GM19193 (cell line): ENCODE measurements around the gene ADGRD1.

Source experiments
- POLR2A ChIP-seq: IDR thresholded peaks from 4 replicates; pipeline ENCODE4 v1.6.1; 2011; ENCODE audit not compliant: insufficient read depth, insufficient read length; ENCODE audit errors: extremely low read depth

ADGRD1 gene

DNA sequence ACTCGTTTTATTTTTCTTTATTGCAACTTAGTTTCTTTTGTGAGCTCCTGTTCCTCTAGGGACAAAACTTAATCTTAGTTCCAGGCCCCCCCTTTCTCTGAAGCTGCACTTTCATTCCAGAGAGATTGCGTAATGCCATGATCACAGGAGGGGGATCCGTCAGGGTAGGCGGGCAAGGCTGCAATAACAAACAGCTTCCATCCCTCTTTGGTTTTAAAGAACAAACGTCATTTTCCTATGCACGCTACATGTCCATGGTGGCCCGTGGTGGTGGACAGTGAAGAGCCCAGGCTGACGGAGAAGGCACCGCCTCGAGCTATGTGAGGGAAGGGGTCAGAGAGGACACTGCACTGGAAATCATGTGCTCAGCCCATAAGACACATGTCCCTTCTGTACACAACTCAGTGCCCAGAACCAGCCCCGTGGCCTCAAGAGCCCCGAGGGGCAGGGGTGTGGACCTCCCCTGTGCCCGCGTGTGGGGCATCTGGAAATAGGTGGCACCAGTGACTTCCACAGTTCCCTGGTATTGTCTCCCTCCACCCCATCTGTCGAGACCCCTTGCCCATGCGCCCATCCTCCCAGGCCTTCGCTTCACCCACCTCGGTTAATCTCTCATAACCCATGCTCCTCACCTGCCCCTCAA lies 161.4 kb downstream of the ADGRD1 start:
- TF ChIP-seq POLR2A, result no peak

DNA sequence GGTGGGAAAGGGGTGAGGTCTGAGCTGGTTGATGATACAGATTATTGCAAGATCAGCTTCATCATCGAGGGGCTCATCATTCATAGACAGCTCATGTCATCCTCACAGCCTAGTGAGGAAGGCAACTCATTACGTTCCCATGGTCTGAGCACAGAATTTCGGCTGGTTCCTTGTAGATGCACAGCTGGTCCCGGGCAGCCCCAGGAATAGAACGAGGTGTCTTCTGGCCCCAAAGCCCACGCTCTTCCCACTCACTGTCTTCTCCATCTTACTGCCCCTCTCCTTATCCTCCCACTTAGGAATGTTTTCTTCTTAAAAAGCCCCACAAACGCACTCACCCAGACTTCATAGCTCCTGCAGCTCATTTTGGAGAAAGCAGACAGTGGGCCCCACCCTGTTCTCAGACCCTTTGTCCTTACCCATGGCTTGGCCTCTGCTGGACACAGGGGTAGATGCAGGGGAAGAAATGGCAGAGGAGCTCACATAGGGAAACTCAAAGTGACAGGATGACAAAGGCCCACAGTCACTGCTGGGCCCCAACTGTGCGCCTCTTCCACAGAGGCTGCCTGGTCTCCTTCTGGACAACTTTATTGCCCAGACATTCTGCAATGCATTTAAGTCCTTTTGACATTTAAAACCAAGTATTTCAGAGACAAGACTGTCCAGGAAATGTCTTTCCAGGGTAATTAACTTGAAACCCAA lies 162.2 kb downstream of the ADGRD1 start:
- no peak for TF ChIP-seq POLR2A

DNA sequence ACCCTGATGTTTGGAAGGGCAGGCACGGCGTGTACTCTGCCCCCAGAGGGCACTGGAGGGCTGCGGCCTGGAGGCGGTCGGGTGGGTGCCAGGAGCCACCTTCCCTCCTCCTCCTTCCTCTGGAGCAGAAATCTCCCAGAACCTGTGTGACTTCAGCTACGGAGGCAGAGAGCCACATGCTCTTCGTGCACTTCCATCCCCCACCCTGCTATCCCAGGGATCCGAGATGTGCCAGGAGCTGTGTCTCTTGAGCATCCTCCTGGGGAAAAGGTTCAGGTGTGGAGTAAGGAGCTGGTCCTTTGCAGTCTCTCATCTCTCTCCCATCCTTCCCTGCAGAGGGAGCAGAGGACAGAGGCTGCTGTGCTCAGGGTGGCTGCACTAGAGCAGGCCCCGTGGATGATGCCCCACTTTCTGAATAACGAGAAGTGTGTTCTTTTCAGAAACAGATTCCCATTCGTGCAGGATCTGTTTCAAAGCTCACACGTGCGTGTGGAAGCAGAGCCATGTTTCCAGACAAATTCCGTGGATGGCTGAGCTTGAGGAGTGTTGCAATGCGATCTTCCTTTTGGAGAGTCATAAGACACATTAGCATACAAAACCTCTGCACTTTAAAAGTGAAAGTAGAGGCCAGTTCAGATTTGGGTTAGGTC lies 162.9 kb downstream of the ADGRD1 start:
- TF ChIP-seq POLR2A, result no peak

DNA sequence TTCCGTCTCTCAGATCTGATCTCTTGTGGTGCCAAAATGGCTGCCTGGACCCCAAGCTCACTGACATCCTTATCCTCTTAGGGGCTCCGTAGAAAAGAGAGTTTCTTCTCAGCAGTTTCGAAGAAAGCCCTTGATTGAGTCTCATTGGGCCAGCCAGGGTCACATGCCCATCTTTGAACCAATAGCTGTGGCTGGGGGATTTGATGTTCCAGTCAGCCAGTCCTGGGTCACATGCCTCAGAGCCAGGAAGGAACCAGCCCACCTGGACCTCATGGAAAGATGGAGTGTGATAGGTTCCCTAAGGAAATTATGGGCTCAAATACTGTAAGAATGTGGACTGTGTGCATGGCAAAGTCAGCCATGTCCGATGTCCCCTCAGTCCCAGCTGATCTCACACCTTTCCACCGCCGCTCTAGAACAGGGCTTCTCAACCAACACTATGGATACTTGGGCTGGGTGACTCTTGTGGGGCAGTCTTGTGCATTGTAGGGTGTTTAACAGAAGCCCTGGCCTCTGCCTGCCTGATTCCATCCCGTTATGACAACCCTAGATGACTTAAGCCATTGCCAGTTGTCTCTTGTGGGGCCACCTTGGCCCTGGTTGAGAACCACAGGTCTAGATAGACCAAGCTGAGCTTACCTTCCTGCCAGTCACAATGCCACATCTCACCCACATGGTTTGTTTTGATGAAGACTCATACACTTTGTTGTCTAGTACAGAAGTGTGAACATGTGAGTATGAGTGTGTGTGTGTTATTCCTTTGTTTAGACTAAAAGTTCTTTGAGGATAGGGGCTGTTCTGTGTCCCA lies 163.9 kb downstream of the ADGRD1 start:
- TF ChIP-seq POLR2A, result no peak

DNA sequence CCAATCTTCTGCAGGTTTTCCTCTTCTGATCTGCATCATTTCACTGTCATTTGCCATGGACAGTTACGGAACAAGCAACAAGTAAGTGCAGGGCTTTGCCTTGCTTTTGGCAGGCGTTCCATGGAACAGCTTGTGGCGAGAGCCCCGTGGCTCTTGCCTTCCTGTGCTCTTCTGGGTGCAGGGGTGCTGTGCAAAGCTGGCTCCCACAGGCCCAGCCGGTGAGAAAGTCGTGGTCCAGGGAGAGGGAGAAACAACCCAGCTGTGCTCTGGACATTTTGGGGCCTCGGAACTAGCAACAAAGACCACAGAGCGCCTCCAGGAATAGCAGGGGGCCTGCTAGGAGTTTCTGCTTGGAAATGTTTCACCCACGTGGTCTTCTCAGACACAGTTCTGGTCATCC lies 164.7 kb downstream of the ADGRD1 start:
- no peak for TF ChIP-seq POLR2A

DNA sequence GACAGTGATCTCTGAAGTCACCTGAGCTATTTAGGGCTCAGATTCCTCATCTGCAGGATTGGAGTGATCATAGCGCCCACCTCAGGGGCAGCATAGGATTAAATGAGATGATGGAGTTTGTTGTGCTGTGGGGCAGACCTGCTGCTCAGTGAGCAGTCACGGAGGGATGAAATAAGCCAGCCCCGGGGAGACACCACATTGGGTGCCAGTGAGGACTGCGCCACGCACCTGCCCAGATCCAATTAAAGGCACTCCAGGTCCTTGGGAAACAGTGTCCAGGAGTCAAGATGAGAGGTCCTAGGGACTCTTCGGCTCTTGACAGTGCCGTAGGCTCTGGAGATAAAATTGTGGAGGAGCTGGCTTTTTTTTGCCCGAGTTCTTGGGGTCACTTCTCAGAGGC lies 166.2 kb downstream of the ADGRD1 start:
- no peak for TF ChIP-seq POLR2A

DNA sequence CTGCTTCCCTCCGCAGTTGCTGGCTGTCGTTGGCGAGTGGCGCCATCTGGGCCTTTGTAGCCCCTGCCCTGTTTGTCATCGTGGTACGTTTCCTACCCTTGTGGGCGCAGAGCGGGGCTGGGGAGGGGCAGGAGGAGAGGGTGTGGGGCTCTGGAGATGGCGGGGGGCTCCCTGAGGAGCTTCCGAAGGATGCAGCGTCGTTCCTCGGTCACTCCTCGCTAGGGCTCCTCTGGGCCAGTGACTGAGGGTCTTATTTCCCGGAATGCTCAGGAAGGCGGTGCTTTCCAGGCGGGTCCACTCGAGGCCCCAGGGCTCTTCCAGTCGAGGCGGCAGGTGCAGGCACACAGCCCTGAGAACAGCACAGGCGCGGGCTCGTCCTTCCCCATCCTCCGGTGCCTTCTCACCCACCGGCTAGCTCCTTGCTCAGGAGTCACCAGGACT lies 167.1 kb downstream of the ADGRD1 start:
- TF ChIP-seq POLR2A, result no peak

DNA sequence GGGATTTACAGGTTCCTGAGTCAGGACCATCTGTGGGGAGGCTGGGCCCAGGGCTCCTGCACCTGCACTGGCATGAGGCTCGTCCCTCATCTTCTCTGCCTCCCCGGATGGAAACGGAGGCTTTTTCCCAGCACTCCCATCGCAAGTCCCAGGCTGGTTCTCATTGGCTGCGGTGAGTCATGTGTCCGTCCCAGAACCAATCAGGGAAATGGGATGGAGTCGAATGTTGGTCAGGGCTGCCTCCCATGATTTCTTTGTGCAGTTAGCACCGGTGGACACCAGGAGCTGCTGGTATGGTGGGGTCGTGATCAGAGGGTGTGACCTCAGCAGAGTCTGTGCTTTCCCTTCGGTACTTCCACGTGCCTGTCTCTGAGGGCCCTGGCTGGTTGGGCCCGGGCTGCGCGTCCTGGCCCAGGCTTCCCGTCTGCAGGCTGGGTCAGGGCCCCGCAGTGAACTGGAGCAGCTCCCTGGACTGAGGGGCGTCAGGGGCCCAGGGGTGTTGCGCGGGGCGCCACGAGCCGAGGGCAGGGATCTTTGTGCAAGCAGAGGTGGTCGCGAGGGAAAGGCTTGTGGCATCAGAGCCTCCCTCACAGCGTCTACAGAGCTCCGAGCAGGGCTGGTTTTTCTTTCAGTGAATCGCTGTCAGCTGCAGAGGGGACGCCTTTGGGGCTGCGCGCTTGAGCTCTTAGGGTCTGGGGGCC lies 168.1 kb downstream of the ADGRD1 start:
- no peak for TF ChIP-seq POLR2A

DNA sequence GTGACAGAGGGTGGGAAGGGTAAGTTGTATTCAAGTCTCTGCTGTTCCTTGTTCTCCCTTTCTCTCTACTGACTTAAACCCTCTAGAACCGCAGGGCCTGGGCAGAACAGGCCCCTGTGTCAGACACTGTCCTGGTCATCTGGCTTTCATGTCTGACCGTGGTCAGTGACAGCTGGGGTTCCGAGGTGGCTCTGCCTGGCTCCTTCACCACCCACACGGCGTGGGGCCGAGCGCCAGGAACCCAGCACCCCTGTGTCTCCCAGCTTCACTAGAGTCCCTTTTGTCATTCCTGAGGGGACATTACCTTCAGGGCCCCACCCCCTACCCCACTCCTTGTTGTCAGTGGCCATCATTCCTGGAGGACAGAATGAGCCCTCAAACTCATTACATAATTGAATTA lies 168.9 kb downstream of the ADGRD1 start:
- TF ChIP-seq POLR2A, result no peak

DNA sequence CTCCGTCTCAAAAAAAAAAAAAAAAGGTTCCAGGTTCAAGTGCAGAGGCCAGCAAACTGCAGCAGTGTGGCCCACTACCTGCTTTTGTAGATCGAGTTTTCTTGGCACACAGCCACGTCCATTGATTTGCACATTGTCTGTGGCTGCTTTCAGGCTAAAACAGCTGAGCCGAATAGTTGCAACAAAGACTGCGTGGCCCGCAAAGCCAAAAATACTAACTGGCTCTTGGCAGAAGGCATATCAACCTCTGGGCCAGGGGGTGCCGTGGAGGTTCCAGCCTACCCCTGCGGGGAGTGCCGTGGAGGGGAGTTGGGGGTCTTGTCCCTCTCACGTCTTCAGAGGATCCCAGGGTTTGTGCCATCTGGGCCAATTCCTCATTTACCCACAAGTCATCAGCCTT lies 170.1 kb downstream of the ADGRD1 start:
- no peak for TF ChIP-seq POLR2A

DNA sequence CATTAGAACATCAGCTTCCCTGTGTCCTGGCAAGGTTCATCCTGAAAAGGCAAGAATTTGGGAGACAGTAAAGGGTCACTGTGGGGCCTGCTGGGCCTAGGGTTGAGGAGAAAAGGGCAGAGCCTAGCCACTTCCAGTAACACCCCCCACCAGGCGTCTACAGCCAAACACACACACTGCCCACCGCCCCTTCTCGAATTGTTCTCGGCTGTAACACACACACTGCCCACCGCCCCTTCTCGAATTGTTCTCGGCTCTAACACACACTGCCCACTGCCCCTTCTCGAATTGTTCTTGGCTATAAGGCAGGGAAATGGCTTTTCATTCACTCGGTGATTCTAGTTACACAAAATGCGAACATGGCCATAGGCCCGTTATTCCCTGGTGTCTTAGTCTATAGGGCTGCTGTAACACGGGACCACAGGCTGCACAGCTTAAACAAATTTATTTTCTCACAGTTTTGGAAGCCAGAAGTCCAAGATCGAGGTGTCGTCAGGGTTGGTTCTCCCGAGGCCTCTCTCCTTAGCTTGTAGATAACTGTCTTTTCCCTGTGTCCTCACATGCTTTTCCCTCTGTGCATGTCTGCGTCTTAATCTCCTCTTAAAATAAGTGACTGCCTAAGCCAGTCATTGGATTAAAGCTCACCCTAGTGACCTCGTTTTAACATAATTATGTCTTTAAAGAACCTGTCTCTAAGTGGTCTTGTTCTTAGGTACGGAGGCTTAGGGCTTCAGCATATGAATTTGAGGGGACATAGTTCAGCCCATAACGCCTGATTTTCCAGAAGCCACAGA lies 171.0 kb downstream of the ADGRD1 start:
- no peak for TF ChIP-seq POLR2A

DNA sequence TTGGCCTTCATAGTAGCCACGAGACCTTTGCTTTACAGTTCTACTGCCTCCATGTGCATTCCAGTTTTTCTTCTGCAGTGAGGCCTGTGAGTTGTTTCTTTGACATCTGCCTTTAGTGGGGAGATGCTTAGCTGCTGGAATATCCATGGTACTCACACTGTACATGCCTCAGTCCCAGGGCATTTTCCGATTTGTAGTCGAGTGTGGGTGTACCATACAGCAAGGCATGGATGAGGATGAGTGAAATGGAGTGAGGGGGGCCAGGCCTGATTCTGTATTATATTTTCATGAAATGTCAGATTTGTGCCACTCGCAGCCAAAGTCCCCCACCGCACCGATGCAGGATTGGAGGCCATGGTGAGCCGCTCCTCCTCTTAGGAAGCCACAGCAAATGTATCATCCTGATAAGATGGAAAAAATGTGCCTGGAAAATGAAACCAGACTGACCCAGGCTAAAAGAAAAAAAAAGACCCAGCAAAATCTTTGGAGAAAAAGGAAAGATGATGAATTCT lies 173.0 kb downstream of the ADGRD1 start:
- TF ChIP-seq POLR2A, result no peak

DNA sequence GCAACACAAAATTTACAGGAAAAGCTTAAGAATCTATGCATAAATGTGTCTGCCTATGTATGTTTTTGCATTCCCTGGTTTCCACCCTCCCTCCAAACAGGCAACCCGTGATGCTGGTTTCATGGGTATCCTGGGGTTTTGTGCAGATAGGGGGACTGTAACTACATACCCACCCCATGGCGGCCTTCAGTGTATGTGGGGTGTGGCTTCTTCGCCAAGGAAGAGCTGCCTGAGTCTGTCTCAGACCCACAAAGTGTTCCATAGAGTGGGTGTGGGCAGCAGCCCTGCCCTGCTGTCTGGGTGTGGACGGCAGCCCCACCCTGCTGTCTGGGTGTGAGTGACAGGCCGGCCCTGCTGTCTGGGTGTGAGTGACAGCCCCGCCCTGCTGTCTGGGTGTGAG lies 174.8 kb downstream of the ADGRD1 start:
- TF ChIP-seq POLR2A, result no peak

DNA sequence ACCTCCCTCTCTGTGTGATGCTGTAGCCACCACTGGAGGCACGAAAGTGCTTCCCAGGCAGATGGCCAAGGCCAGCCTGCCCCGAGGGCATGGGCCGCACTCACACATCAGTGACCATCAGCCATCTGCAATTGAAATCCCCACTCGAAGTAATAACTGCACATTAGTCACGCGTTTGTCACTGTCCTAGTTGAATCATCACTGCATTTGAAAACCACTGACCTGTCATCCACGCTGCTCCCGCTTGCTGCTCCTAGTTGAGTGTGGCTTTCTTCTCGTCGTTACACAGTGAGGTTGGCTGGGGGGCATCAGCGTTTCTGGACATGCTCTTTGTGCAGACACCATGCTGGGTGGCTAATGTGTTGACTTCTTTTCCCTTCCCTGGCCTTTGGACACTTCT lies 176.1 kb downstream of the ADGRD1 start:
- TF ChIP-seq POLR2A, result no peak
